ENCODE measurements around the gene NCBP3.
"Not testable (repeated sequence)": the region's sequence is repeated elsewhere in the genome, so short reads cannot be mapped to it uniquely, and the experiment has no call there.

The NCBP3 gene

GRCh38 chr17:3794557-3795389 lies 51.3 kb downstream of the NCBP3 start:
- H3K36me3 ChIP-seq (ENCODE audit: insufficient read depth, low read length), result no peaks in the 10 kb centered on the region
- no peaks in the 10 kb centered on the region for H3K9me3 ChIP-seq (ENCODE audit: insufficient read depth, low read length, severe bottlenecking)
- no peak for ATAC-seq (ENCODE audit: insufficient read depth, low read depth)
- no peak overlapping the region for H2AFZ ChIP-seq (ENCODE audit: low read depth, low read length)
- DNase-seq, result no peak
- H3K9ac ChIP-seq (ENCODE audit: low read depth, low read length), result no peak overlapping the region
- peaks cover 53% of the 10 kb centered on the region for H3K4me1 ChIP-seq (ENCODE audit: insufficient read depth, low read length)
- H3K79me2 ChIP-seq (ENCODE audit: insufficient read depth, low read length), result no peaks in the 10 kb centered on the region
- H3K4me2 ChIP-seq (ENCODE audit: insufficient read depth, low read length), result no peak overlapping the region
- H3K27ac ChIP-seq (ENCODE audit: low read length), result peak overlapping the region; percentile 62
- H3K4me3 ChIP-seq (ENCODE audit: low read depth in 1 of 2, low read length in 2 of 2), result no peak overlapping the region
- no peaks in the 10 kb centered on the region for H3K27me3 ChIP-seq (ENCODE audit: insufficient read depth, low read length, poor library complexity)
- H4K20me1 ChIP-seq (ENCODE audit: insufficient read depth, low read length), result no peaks in the 10 kb centered on the region
- TF ChIP-seq CTCF (IDR thresholded peaks at IDR 0.05; ENCODE audit: borderline replicate concordance, extremely low read depth, low read length, poor library complexity, severe bottlenecking) (no peak), EZH2 (IDR thresholded peaks at IDR 0.05; ENCODE audit: borderline replicate concordance, low read depth, low read length, severe bottlenecking) (no peak)

GRCh38 chr17:3794152-3794551 lies 51.9 kb downstream of the NCBP3 start:
- peaks cover 59% of the 10 kb centered on the region for H3K4me1 ChIP-seq (ENCODE audit: insufficient read depth, low read length)
- H3K36me3 ChIP-seq (ENCODE audit: insufficient read depth, low read length); H3K9me3 ChIP-seq (ENCODE audit: insufficient read depth, low read length, severe bottlenecking); H3K27me3 ChIP-seq (ENCODE audit: insufficient read depth, low read length, poor library complexity); H3K27ac ChIP-seq (ENCODE audit: low read length); H3K4me2 ChIP-seq (ENCODE audit: insufficient read depth, low read length); ATAC-seq (ENCODE audit: insufficient read depth, low read depth); H3K79me2 ChIP-seq (ENCODE audit: insufficient read depth, low read length); H2AFZ ChIP-seq (ENCODE audit: low read depth, low read length); H4K20me1 ChIP-seq (ENCODE audit: insufficient read depth, low read length); DNase-seq; H3K4me3 ChIP-seq (ENCODE audit: low read depth in 1 of 2, low read length in 2 of 2); H3K9ac ChIP-seq (ENCODE audit: low read depth, low read length): not testable (repeated sequence)

GRCh38 chr17:3793258-3793657 lies 52.8 kb downstream of the NCBP3 start:
- not testable (repeated sequence) for H3K9ac ChIP-seq (ENCODE audit: low read depth, low read length); H3K27ac ChIP-seq (ENCODE audit: low read length); H4K20me1 ChIP-seq (ENCODE audit: insufficient read depth, low read length); H3K9me3 ChIP-seq (ENCODE audit: insufficient read depth, low read length, severe bottlenecking); H2AFZ ChIP-seq (ENCODE audit: low read depth, low read length); H3K4me2 ChIP-seq (ENCODE audit: insufficient read depth, low read length); H3K4me3 ChIP-seq (ENCODE audit: low read depth in 1 of 2, low read length in 2 of 2); H3K36me3 ChIP-seq (ENCODE audit: insufficient read depth, low read length); ATAC-seq (ENCODE audit: insufficient read depth, low read depth); H3K79me2 ChIP-seq (ENCODE audit: insufficient read depth, low read length); H3K27me3 ChIP-seq (ENCODE audit: insufficient read depth, low read length, poor library complexity); DNase-seq
- peaks cover 59% of the 10 kb centered on the region for H3K4me1 ChIP-seq (ENCODE audit: insufficient read depth, low read length)

- no peak for TF ChIP-seq CTCF (IDR thresholded peaks at IDR 0.05; ENCODE audit: borderline replicate concordance, extremely low read depth, low read length, poor library complexity, severe bottlenecking)
- TF ChIP-seq EZH2 (IDR thresholded peaks at IDR 0.05; ENCODE audit: borderline replicate concordance, low read depth, low read length, severe bottlenecking), result no peak
- ATAC-seq (ENCODE audit: insufficient read depth, low read depth) (no peak), DNase-seq (no peak)
- H3K9me3 ChIP-seq (ENCODE audit: insufficient read depth, low read length, severe bottlenecking), result no peaks in the 10 kb centered on the region
- no peak overlapping the region for H2AFZ ChIP-seq (ENCODE audit: low read depth, low read length)
- H3K27ac ChIP-seq (ENCODE audit: low read length), result peak overlapping the region; percentile 15; the same call in 1 of the 2 replicates
- H3K27me3 ChIP-seq (ENCODE audit: insufficient read depth, low read length, poor library complexity), result no peaks in the 10 kb centered on the region
- H4K20me1 ChIP-seq (ENCODE audit: insufficient read depth, low read length), result no peaks in the 10 kb centered on the region
- H3K79me2 ChIP-seq (ENCODE audit: insufficient read depth, low read length), result no peaks in the 10 kb centered on the region
- no peak overlapping the region for H3K4me2 ChIP-seq (ENCODE audit: insufficient read depth, low read length)
- H3K36me3 ChIP-seq (ENCODE audit: insufficient read depth, low read length), result no peaks in the 10 kb centered on the region
- no peak overlapping the region for H3K9ac ChIP-seq (ENCODE audit: low read depth, low read length)
- no peak overlapping the region for H3K4me3 ChIP-seq (ENCODE audit: low read depth in 1 of 2, low read length in 2 of 2)
- peaks cover 59% of the 10 kb centered on the region for H3K4me1 ChIP-seq (ENCODE audit: insufficient read depth, low read length)
Measured at GRCh38 chr17:3792481-3792880, 53.6 kb downstream of the NCBP3 start.

All from DND-41 (cell line).